OCI-LY1 (cell line): ENCODE data around the gene IARS1.

Experiments used
- CTCF ChIP-seq: fragments of 200-600 bp; sonication (generic), shearing (Covaris generic); IDR thresholded peaks from 2 replicates; pipeline ENCODE4 v1.5.1; 2017; ENCODE audit warnings: mild to moderate bottlenecking, antibody characterized with exemption, low read length, moderate library complexity, mixed read lengths
- EZH2 ChIP-seq: fragments of 200-600 bp; sonication (generic), shearing (Covaris generic); IDR thresholded peaks from 2 replicates; pipeline ENCODE4 v1.8.0; 2017; ENCODE audit warnings: borderline replicate concordance, mixed run types, mild to moderate bottlenecking, antibody characterized with exemption, low read length, moderate library complexity, mixed read lengths

GRCh38 chr9:92294297-92294676, 790 bp upstream of the IARS1 start:
- TF ChIP-seq CTCF (no peak), EZH2 (no peak)
